BE2C (cell line): ENCODE data around the gene RELL1.
A peak's percentile ranks its signal among the peaks of the same experiment; 100 is the strongest.

Source experiments
- DNase-seq: peaks from one replicate; pipeline ENCODE4 v3.0.0-alpha.2; 2020
- H3K27me3 ChIP-seq: fragments of 250-450 bp; sonication (Bioruptor Pico); 2 replicates; pipeline ENCODE4 v1.5.1; 2020; ENCODE audit warnings: mild to moderate bottlenecking
- H3K36me3 ChIP-seq: fragments of 250-450 bp; sonication (Bioruptor Pico); 2 replicates; pipeline ENCODE4 v1.5.1; 2020; ENCODE audit warnings: mild to moderate bottlenecking
- H3K4me1 ChIP-seq: fragments of 250-450 bp; sonication (Bioruptor Pico); 2 replicates; pipeline ENCODE4 v1.5.1; 2020
- H3K4me3 ChIP-seq: 2 replicates; pipeline ENCODE4 v1.5.1; 2011; ENCODE audit warnings: low read depth, low read length
- H3K9me3 ChIP-seq: fragments of 250-450 bp; sonication (Bioruptor Pico); 2 replicates; pipeline ENCODE4 v1.5.1; 2020
- CTCF ChIP-seq: IDR thresholded peaks from 2 replicates; pipeline ENCODE4 v1.5.1; 2012; ENCODE audit warnings: mild to moderate bottlenecking, low read depth, low read length

The RELL1 gene

GRCh38 chr4:37682701-37683401 is 3.3 kb downstream of the RELL1 start:
- Histone ChIP-seq H3K4me1 (no peaks in the 10 kb centered on the region), H3K27me3 (no peaks in the 10 kb centered on the region), H3K9me3 (no peaks in the 10 kb centered on the region), H3K4me3 (no peak overlapping the region), H3K36me3 (no peaks in the 10 kb centered on the region)
- DNase-seq, result no peak
- TF ChIP-seq CTCF, result peak; percentile 15

- Histone ChIP-seq H3K9me3 (no peaks in the 10 kb centered on the region), H3K4me1 (no peaks in the 10 kb centered on the region)
- no peak for TF ChIP-seq CTCF
These were observed 6.1 kb downstream of the RELL1 start for GRCh38 chr4:37680089-37680488.

GRCh38 chr4:37679301-37679700 is 6.9 kb downstream of the RELL1 start:
- no peak for TF ChIP-seq CTCF
- H3K4me1 ChIP-seq, result peaks cover 4% of the 10 kb centered on the region
- no peak for DNase-seq
- H3K36me3 ChIP-seq, result no peaks in the 10 kb centered on the region
- H3K9me3 ChIP-seq, result no peaks in the 10 kb centered on the region
- no peaks in the 10 kb centered on the region for H3K27me3 ChIP-seq
- H3K4me3 ChIP-seq, result no peak overlapping the region

More at GRCh38 chr4:37680089-37680488, 6.1 kb downstream of the RELL1 start:
- Histone ChIP-seq H3K27me3 (no peaks in the 10 kb centered on the region), H3K36me3 (no peaks in the 10 kb centered on the region), H3K4me3 (no peak overlapping the region)
- DNase-seq, result no peak

GRCh38 chr4:37678624-37679023 is 7.6 kb downstream of the RELL1 start:
- H3K4me3 ChIP-seq, result no peak overlapping the region
- no peaks in the 10 kb centered on the region for H3K9me3 ChIP-seq
- peaks cover 6% of the 10 kb centered on the region for H3K4me1 ChIP-seq
- TF ChIP-seq CTCF, result no peak
- H3K27me3 ChIP-seq, result no peaks in the 10 kb centered on the region
- no peaks in the 10 kb centered on the region for H3K36me3 ChIP-seq
- DNase-seq, result no peak

GRCh38 chr4:37675587-37676290 is 10.4 kb downstream of the RELL1 start:
- peaks cover 6% of the 10 kb centered on the region for H3K4me1 ChIP-seq
- H3K27me3 ChIP-seq, result no peaks in the 10 kb centered on the region
- no peak overlapping the region for H3K4me3 ChIP-seq
- TF ChIP-seq CTCF, result no peak
- H3K9me3 ChIP-seq, result no peaks in the 10 kb centered on the region
- DNase-seq, result no peak
- no peaks in the 10 kb centered on the region for H3K36me3 ChIP-seq

- H3K4me3 ChIP-seq, result no peak overlapping the region
- no peaks in the 10 kb centered on the region for H3K36me3 ChIP-seq
- no peak for DNase-seq
- TF ChIP-seq CTCF, result no peak
- H3K4me1 ChIP-seq, result peaks cover 6% of the 10 kb centered on the region
- no peaks in the 10 kb centered on the region for H3K27me3 ChIP-seq
- no peaks in the 10 kb centered on the region for H3K9me3 ChIP-seq
These were observed 11.7 kb downstream of the RELL1 start for GRCh38 chr4:37674439-37674838.
